Measurements from ENCODE around the gene CTBP2. TPM values are rescaled to one million over a fixed set of nuclear protein-coding genes. Genes with fewer than 3 reads are reported as not detected.

The CTBP2 gene
- total RNA-seq, 1 donor from 2014 or later = 46.7 TPM

GRCh38 chr10:125021686-125022344, 138.5 kb downstream of the CTBP2 start:
- ATAC-seq = no peak

DNA sequence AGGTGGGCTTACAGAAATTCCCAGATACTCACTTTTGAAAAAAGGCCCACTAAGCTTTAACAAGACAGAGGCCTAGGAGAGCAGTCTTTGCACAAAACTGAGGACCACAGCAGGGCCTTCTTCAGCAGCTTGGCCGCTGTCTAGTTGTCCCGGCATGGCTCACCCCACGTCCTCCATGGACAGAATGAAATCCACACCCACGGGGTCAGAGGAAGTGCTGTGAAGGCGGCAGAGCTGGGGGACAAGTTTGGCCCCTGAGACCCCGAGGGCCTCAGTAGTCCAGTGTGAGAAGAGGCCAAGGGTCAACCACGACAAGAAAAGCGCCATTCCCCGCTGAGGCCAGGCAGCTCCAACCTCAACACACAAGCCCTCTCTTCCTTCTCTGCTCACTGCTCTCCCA, 139.5 kb downstream of the CTBP2 start:
- ATAC-seq = no peak

DNA sequence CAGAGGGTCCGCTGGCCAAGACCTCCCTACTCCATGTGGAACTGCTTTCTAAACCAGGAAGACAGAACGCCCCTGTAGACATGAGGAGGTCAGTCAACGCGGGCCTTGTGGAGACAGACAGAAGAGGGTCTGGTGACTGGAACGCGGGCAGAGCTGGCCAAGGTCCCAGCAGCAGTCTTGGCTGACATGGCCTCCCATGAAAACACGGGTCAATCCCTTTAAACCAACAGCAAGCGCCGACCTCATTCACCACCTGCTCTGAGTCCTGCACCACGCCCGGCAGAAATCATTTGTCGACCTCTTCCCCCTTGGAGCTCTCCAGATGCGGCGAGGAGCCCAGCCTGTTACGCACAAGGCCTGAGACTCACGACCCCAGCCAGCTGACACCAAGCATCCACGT, 140.0 kb downstream of the CTBP2 start:
- no peak for ATAC-seq

- ATAC-seq = no peak
These were observed 141.7 kb downstream of the CTBP2 start for GRCh38 chr10:125018576-125019143.

DNA sequence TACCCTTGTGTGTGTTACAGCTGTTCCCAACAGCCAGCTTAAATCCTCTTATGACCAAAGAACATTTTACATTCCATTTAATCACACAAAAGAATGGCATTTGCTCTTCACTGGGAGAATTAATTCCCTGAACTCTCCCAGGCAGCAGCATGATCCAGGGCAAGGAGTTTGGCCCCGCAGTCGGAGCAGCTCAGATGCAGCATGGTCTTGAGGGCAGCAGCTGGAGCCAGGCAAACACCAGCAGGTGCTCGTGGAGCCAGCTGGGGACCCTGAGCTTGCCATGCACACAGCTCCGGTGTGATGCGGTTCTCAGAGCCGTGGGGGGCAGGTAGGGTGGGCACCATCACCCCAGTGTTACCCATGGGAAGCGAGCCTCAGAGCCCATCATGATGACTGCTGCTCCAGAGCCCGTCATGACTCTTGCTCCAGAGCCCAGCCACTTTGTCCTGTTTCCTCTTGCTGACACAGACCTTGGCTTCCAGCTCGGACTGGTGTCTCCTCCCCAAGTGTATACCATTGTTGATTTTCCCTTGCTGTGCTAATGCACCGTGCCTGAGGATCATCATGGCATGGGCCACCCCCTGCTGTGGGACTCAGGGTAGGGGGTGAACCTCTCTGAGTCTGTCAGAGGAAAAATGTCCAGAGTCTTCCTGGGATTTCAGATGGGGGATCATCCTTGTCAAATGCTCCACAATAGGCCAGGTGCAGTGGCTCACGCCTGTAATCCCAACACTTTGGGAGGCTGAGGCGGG, 142.6 kb downstream of the CTBP2 start:
- ATAC-seq = no peak

- ATAC-seq = no peak
These were observed 143.7 kb downstream of the CTBP2 start for GRCh38 chr10:125016611-125017202.

- no peak for ATAC-seq
These were observed 144.2 kb downstream of the CTBP2 start for GRCh38 chr10:125016123-125016522.

- no peak for ATAC-seq
These were observed 144.9 kb downstream of the CTBP2 start for GRCh38 chr10:125015356-125015944.

GRCh38 chr10:125014836-125015355, 145.5 kb downstream of the CTBP2 start:
- no peak for ATAC-seq

- ATAC-seq = no peak
These were observed 146.1 kb downstream of the CTBP2 start for GRCh38 chr10:125014086-125014830.

DNA sequence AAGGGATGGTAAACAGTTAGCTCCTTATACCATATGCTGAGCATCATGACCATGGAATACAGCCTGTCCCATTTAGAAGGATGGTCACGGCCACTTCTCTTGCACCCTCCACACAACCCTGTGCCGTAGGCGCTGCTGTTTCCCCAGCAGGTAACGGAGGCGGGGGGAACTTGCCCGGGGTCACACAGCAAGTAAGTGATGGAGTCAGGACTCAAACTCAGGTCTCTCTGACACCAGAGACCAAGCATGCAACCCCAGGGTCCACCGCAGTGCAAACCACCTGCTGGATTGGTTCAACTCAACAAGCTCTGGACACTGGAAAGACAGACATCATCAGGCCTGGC, 146.9 kb downstream of the CTBP2 start:
- no peak for ATAC-seq

GRCh38 chr10:125012851-125013528, 147.4 kb downstream of the CTBP2 start:
- ATAC-seq = no peak

GRCh38 chr10:125011926-125012705, 148.2 kb downstream of the CTBP2 start:
- ATAC-seq = peak; percentile 85

DNA sequence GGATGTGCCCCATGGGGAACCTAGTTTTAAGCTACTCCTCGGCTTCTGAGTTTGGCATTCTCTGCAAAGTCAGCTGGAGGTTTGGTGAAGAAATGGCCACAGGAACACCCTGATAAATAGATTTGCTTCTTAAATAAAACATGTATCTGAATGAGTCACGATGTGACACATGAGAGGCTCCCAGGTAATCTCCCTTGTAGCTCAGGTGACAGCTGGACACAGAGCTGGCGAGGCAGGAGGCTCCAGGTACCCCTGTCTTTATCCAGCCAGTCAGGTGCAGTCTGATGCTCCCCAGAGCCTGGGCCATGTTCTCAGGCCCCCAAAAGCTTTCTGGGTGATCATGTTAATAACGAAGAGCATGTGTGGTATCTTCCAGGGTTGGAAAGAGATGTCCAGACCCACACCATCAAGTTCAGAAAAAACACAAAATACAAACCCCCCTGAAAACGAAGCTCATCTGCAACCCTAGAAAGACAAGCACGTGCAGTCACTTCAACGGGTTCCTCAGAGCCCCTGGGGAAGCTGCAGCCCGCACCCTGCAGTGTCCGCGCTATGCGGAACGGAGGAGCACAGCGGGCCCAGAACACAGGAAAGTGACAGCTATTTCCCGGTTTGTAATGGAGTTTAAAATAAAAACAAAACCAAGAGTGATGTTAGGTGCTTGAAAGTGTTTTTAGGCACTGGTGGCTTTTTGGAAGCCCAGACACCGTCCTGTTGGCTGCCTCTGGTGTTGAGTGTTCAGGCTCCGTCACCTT, 149.0 kb downstream of the CTBP2 start:
- peak; percentile 53 for ATAC-seq

DNA sequence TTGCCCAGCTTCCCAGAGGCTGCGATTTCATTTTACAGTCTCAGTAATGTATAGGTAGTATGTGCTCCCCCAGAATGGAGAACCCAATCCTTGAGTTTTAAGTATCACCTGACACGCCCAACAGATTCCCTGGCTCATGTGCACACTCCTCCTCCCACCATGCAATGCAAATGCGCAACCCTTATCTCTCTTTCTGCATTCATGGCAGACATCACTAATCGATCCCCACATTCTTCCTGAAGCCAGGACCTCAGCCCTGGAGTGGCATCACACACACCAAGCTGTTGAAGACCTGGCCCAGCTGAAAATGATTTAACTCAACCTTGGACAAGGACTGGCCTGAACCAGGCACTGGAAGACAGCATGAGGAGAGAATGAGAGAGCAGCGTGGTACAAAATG, 150.0 kb downstream of the CTBP2 start:
- no peak for ATAC-seq

GRCh38 chr10:125009661-125010161, 150.7 kb downstream of the CTBP2 start:
- no peak for ATAC-seq

GRCh38 chr10:125008689-125009638, 151.4 kb downstream of the CTBP2 start:
- ATAC-seq = peak; percentile 60

- no peak for ATAC-seq
These were observed 152.9 kb downstream of the CTBP2 start for GRCh38 chr10:125007436-125007835.
